H9 (cell line): ENCODE results near the gene GFER. TPM values are rescaled to one million over a fixed set of nuclear protein-coding genes. Genes with fewer than 3 reads are reported as not detected.

ENCODE experiments used
- DNase-seq: peaks from one replicate; pipeline ENCODE4 v3.0.0-alpha.2; 2017
- H2AFZ ChIP-seq: one replicate; pipeline ENCODE4 v1.6.1; 2013; ENCODE audit warnings: mild to moderate bottlenecking, low read length, control low read depth, moderate library complexity
- H2AK5ac ChIP-seq: 2 replicates; pipeline ENCODE4 v1.6.1; 2013; ENCODE audit warnings: low read length, control low read depth, mixed read lengths; ENCODE audit not compliant: insufficient read length
- H2BK120ac ChIP-seq: one replicate; pipeline ENCODE4 v1.6.1; 2013; ENCODE audit warnings: low read depth, mild to moderate bottlenecking, low read length, control low read depth, inconsistent platforms; ENCODE audit not compliant: poor library complexity, severe bottlenecking
- H2BK12ac ChIP-seq: 2 replicates; pipeline ENCODE4 v1.6.1; 2013; ENCODE audit warnings: low read length, control low read depth, mixed read lengths, low read depth; ENCODE audit not compliant: insufficient read length
- H2BK15ac ChIP-seq: 2 replicates; pipeline ENCODE4 v1.6.1; 2013; ENCODE audit warnings: low read depth, low read length, control low read depth
- H2BK20ac ChIP-seq: one replicate; pipeline ENCODE4 v1.6.1; 2013; ENCODE audit warnings: low read depth, mild to moderate bottlenecking, low read length, control low read depth, inconsistent platforms; ENCODE audit not compliant: poor library complexity, severe bottlenecking
- H2BK5ac ChIP-seq: 2 replicates; pipeline ENCODE4 v1.6.1; 2013; ENCODE audit warnings: low read length, control low read depth, mixed read lengths; ENCODE audit not compliant: insufficient read length
- H3K14ac ChIP-seq: 2 replicates; pipeline ENCODE4 v1.6.1; 2013; ENCODE audit warnings: low read length, control low read depth; ENCODE audit not compliant: insufficient read depth
- H3K18ac ChIP-seq: 2 replicates; pipeline ENCODE4 v1.6.1; 2013; ENCODE audit warnings: low read depth, mild to moderate bottlenecking, mixed read lengths, low read length, control low read depth; ENCODE audit not compliant: insufficient read length
- H3K23ac ChIP-seq: 2 replicates; pipeline ENCODE4 v1.6.1; 2013; ENCODE audit warnings: low read length, control low read depth, mixed read lengths, low read depth; ENCODE audit not compliant: insufficient read length
- H3K23me2 ChIP-seq: 2 replicates; pipeline ENCODE4 v1.6.1; 2013; ENCODE audit warnings: low read depth, mild to moderate bottlenecking, mixed read lengths, low read length, control low read depth; ENCODE audit not compliant: insufficient read length, poor library complexity, severe bottlenecking
- H3K27ac ChIP-seq: 2 replicates; pipeline ENCODE4 v1.5.1; 2013; ENCODE audit warnings: low read length, control low read depth, mixed read lengths, low read depth; ENCODE audit not compliant: insufficient read length
- H3K27me3 ChIP-seq: 2 replicates; pipeline ENCODE4 v1.6.1; 2013; ENCODE audit warnings: low read length, control low read depth, inconsistent platforms; ENCODE audit not compliant: insufficient read depth
- H3K4ac ChIP-seq: 2 replicates; pipeline ENCODE4 v1.6.1; 2013; ENCODE audit warnings: low read depth, mild to moderate bottlenecking, control low read depth, inconsistent platforms, low read length, moderate library complexity
- H3K4me1 ChIP-seq: 2 replicates; pipeline ENCODE4 v1.6.1; 2013; ENCODE audit warnings: low read length, control low read depth, inconsistent platforms; ENCODE audit not compliant: insufficient read depth
- H3K4me2 ChIP-seq: 2 replicates; pipeline ENCODE4 v1.6.1; 2013; ENCODE audit warnings: low read length, control low read depth, mixed read lengths; ENCODE audit not compliant: insufficient read length, insufficient read depth
- H3K56ac ChIP-seq: 2 replicates; pipeline ENCODE4 v1.6.1; 2013; ENCODE audit warnings: low read depth, mild to moderate bottlenecking, mixed read lengths, low read length, control low read depth; ENCODE audit not compliant: insufficient read length
- H3K79me1 ChIP-seq: 2 replicates; pipeline ENCODE4 v1.6.1; 2013; ENCODE audit warnings: low read depth, mild to moderate bottlenecking, moderate library complexity, low read length, control low read depth, inconsistent platforms; ENCODE audit not compliant: insufficient read depth, poor library complexity, severe bottlenecking
- H3K79me2 ChIP-seq: 2 replicates; pipeline ENCODE4 v1.6.1; 2013; ENCODE audit warnings: low read length, control low read depth, inconsistent platforms; ENCODE audit not compliant: insufficient read depth
- H3K9ac ChIP-seq: 2 replicates; pipeline ENCODE4 v1.6.1; 2013; ENCODE audit warnings: low read length, control low read depth, mixed read lengths; ENCODE audit not compliant: insufficient read length; ENCODE audit errors: extremely low read depth
- H3K9me3 ChIP-seq: one replicate; pipeline ENCODE4 v1.6.1; 2013; ENCODE audit warnings: low read depth, low read length, inconsistent platforms; ENCODE audit not compliant: control insufficient read depth
- H3T11ph ChIP-seq: one replicate; pipeline ENCODE4 v1.6.1; 2013; ENCODE audit warnings: mild to moderate bottlenecking, low read length, control low read depth, inconsistent platforms
- H4K20me1 ChIP-seq: one replicate; pipeline ENCODE4 v1.6.1; 2013; ENCODE audit not compliant: control insufficient read depth, insufficient read length, insufficient read depth
- H4K5ac ChIP-seq: 2 replicates; pipeline ENCODE4 v1.6.1; 2013; ENCODE audit warnings: low read depth, mild to moderate bottlenecking, mixed read lengths, low read length, control low read depth; ENCODE audit not compliant: insufficient read length
- H4K8ac ChIP-seq: replicated peaks from 2 replicates; pipeline ENCODE4 v1.6.1; 2013; ENCODE audit warnings: low read length, control low read depth, mixed read lengths, low read depth; ENCODE audit not compliant: insufficient read length
- H4K91ac ChIP-seq: 2 replicates; pipeline ENCODE4 v1.6.1; 2013; ENCODE audit warnings: low read depth, mild to moderate bottlenecking, moderate library complexity, mixed read lengths, low read length, control low read depth; ENCODE audit not compliant: insufficient read length
- H3K27ac Mint-ChIP-seq, 3 experiments: 2 replicates in 2 of 3; 3 replicates in 1 of 3; pipeline ENCODE4 v1.8.0; 2020 to 2021; ENCODE audit warnings: mixed read lengths in 3 of 3, mild to moderate bottlenecking in 1 of 3, moderate library complexity in 1 of 3
- H3K27me3 Mint-ChIP-seq: 2 replicates; pipeline ENCODE4 v1.8.0; 2021; ENCODE audit warnings: low read depth, mild to moderate bottlenecking, moderate library complexity, mixed read lengths
- H3K36me3 Mint-ChIP-seq, 3 experiments: 2 replicates in 2 of 3; 3 replicates in 1 of 3; pipeline ENCODE4 v1.8.0; 2020 to 2021; ENCODE audit warnings: low read depth in 3 of 3, mixed read lengths in 3 of 3; ENCODE audit not compliant: insufficient read depth in 1 of 3
- H3K4me1 Mint-ChIP-seq, 2 experiments: 2 replicates each; pipeline ENCODE4 v1.8.0; 2020; ENCODE audit warnings: mixed read lengths in 2 of 2
- H3K4me3 Mint-ChIP-seq, 2 experiments: 2 replicates in 1 of 2; 3 replicates in 1 of 2; pipeline ENCODE4 v1.8.0; 2020 to 2021; ENCODE audit warnings: mild to moderate bottlenecking in 2 of 2, mixed read lengths in 2 of 2, moderate library complexity in 1 of 2
- H3K9me3 Mint-ChIP-seq, 2 experiments: 2 replicates in 1 of 2; 3 replicates in 1 of 2; pipeline ENCODE4 v1.8.0; 2020; ENCODE audit warnings: mild to moderate bottlenecking in 2 of 2, mixed read lengths in 2 of 2, moderate library complexity in 1 of 2
- CTCF ChIP-seq: fragments of 200-600 bp; sonication (generic); conservative IDR thresholded peaks from 3 replicates; pipeline ENCODE4 v1.8.0; 2021; ENCODE audit warnings: antibody characterized with exemption, mild to moderate bottlenecking
- WGBS: extraction: QIAGEN DNeasy Blood & Tissue Kit; methylation state at CpG from one replicate; pipeline ENCODE4 v1.1.7; 2013; ENCODE audit warnings: missing lambda C conversion rate, low lambda C conversion rate, mixed read lengths; ENCODE audit not compliant: insufficient read length; ENCODE audit errors: extremely low coverage; 5-methylcytosine and 5-hydroxymethylcytosine counted together
- total RNA-seq: library from RNA; stranded (reverse); gene quantifications from 2 replicates; pipeline ENCODE4 v1.2.1, GENCODE V29; 2021

Gene GFER
- total RNA-seq, 1 experiment from 2014 or later = 49.1 TPM

- no peak overlapping the region for H2BK15ac ChIP-seq
- no peak for TF ChIP-seq CTCF
- H3K9ac ChIP-seq = no peak overlapping the region
Observed at GRCh38 chr16:1998852-1999801, 15.1 kb downstream of the GFER start.

More at GRCh38 chr16:1998852-1999801, 15.1 kb downstream of the GFER start:
- H4K91ac ChIP-seq = no peak overlapping the region
- H3K23me2 ChIP-seq = no peaks in the 10 kb centered on the region
- H3K14ac ChIP-seq = no peak overlapping the region
- H4K8ac ChIP-seq = no peak overlapping the region
- H3K4me2 ChIP-seq = no peak overlapping the region
- no peak overlapping the region for H2BK5ac ChIP-seq
- no peak overlapping the region for H3K18ac ChIP-seq
- no peak overlapping the region for H3K23ac ChIP-seq
- H2BK120ac ChIP-seq = no peak overlapping the region
- no CpG with 5 or more reads among the region's 39 CpGs for WGBS
- H3K4me1 Mint-ChIP-seq = peaks cover 0 to 1% of the 10 kb centered on the region in 2 experiments; a peak in 1 of 4 replicates
- no peak overlapping the region for H3T11ph ChIP-seq
- no peak overlapping the region for H2BK20ac ChIP-seq
- peaks cover 18 to 48% (median 44%) of the 10 kb centered on the region in 3 experiments for H3K36me3 Mint-ChIP-seq
- no peak for DNase-seq
- H3K79me1 ChIP-seq = peaks cover 3% of the 10 kb centered on the region
- no peaks in the 10 kb centered on the region for H3K9me3 Mint-ChIP-seq
- no peak overlapping the region for H3K4me3 Mint-ChIP-seq
- no peak overlapping the region for H3K56ac ChIP-seq
- H3K9me3 ChIP-seq = no peaks in the 10 kb centered on the region
- H3K27ac ChIP-seq = no peak overlapping the region
- no peak overlapping the region for H2AFZ ChIP-seq
- no peak overlapping the region for H2AK5ac ChIP-seq
- H4K20me1 ChIP-seq = no peaks in the 10 kb centered on the region
- no peak overlapping the region for H3K27ac Mint-ChIP-seq
- H2BK12ac ChIP-seq = no peak overlapping the region
- H3K27me3 Mint-ChIP-seq = no peaks in the 10 kb centered on the region; the same call in 1 of the 2 replicates
- H4K5ac ChIP-seq = no peak overlapping the region
- H3K4ac ChIP-seq = no peak overlapping the region
- no peaks in the 10 kb centered on the region for H3K27me3 ChIP-seq
- no peaks in the 10 kb centered on the region for H3K4me1 ChIP-seq
- no peaks in the 10 kb centered on the region for H3K79me2 ChIP-seq
